Suppressor macrophage treated with lipopolysaccharide for 4 hours (primary cell): ENCODE results near the gene CGAS.
A peak's percentile ranks its signal among the peaks of the same experiment; 100 is the strongest.
"Not testable (repeated sequence)": the region's sequence is repeated elsewhere in the genome, so short reads cannot be mapped to it uniquely, and the experiment has no call there.

Source experiments
- DNase-seq: peaks from one replicate; pipeline ENCODE4 v3.0.0-alpha.2; 2020

The CGAS gene

GRCh38 chr6:73452107-73452461, at the start of gene CGAS:
Gene CGAS, minus strand, starts transcription at chr6:73452297. Its CDS starts 116 bp downstream, at chr6:73452181.
- peak; percentile 96 for DNase-seq

- DNase-seq: no peak
Measured at GRCh38 chr6:73497915-73498314, 45.8 kb upstream of the CGAS start.

GRCh38 chr6:73491377-73491776, 39.3 kb upstream of the CGAS start:
- no peak for DNase-seq

- no peak for DNase-seq
Measured at GRCh38 chr6:73487473-73487872, 35.4 kb upstream of the CGAS start.

GRCh38 chr6:73484438-73484837, 32.3 kb upstream of the CGAS start:
- DNase-seq: no peak

GRCh38 chr6:73481969-73482368, 29.9 kb upstream of the CGAS start:
- no peak for DNase-seq

- DNase-seq: no peak
Measured at GRCh38 chr6:73477407-73477806, 25.3 kb upstream of the CGAS start.

- no peak for DNase-seq
Measured at GRCh38 chr6:73476723-73477122, 24.6 kb upstream of the CGAS start.

- peak; percentile 75 for DNase-seq
Measured at GRCh38 chr6:73471686-73472290, 19.7 kb upstream of the CGAS start.

- peak; percentile 94 for DNase-seq
Measured at GRCh38 chr6:73461537-73462350, 9.6 kb upstream of the CGAS start, which contains the start of gene MTO1. Gene MTO1, plus strand, starts transcription at chr6:73461737. Its CDS starts 118 bp downstream, at chr6:73461855.

- no peak for DNase-seq
Measured at GRCh38 chr6:73460056-73460455, 8.0 kb upstream of the CGAS start.

GRCh38 chr6:73459474-73459873, 7.4 kb upstream of the CGAS start:
- not testable (repeated sequence) for DNase-seq

- peak; percentile 88 for DNase-seq
Measured at GRCh38 chr6:73455865-73456629, 4.0 kb upstream of the CGAS start.

GRCh38 chr6:73451223-73452106, 632 bp downstream of the CGAS start:
- DNase-seq: peak; percentile 53

- no peak for DNase-seq
Measured at GRCh38 chr6:73443555-73443954, 8.5 kb downstream of the CGAS start.

- no peak for DNase-seq
Measured at GRCh38 chr6:73435236-73435635, 16.9 kb downstream of the CGAS start.

- no peak for DNase-seq
Measured at GRCh38 chr6:73421534-73421933, 30.6 kb downstream of the CGAS start.

- no peak for DNase-seq
Measured at GRCh38 chr6:73418081-73418741, 33.9 kb downstream of the CGAS start.

GRCh38 chr6:73413102-73413501, 39.0 kb downstream of the CGAS start:
- no peak for DNase-seq

GRCh38 chr6:73409395-73409794, 42.7 kb downstream of the CGAS start:
- DNase-seq: no peak

- no peak for DNase-seq
Measured at GRCh38 chr6:73400656-73401055, 51.4 kb downstream of the CGAS start.

GRCh38 chr6:73395875-73396274, 56.2 kb downstream of the CGAS start:
- DNase-seq: no peak
